GM12878 (cell line): Measurements from ENCODE around the gene TYRO3. TPM values are rescaled to one million over a fixed set of nuclear protein-coding genes. Genes with fewer than 3 reads are reported as not detected.

Experiments
- ATF7 ChIP-seq: fragments of 450-650 bp; IDR thresholded peaks from 2 replicates; pipeline ENCODE4 v1.6.1; 2016; ENCODE audit warnings: low read depth, mild to moderate bottlenecking
- BACH1 ChIP-seq: fragments of 450-650 bp; IDR thresholded peaks from 2 replicates; pipeline ENCODE4 v1.6.1; 2017; ENCODE audit warnings: mild to moderate bottlenecking, borderline replicate concordance
- EGR1 ChIP-seq, 2 experiments: IDR thresholded peaks; 1 replicate in 1 of 2; 2 replicates in 1 of 2; pipeline ENCODE4 v1.6.1; 2011 to 2012; ENCODE audit warnings: low read depth in 2 of 2, low read length in 2 of 2, borderline replicate concordance in 1 of 2, mild to moderate bottlenecking in 1 of 2, moderate library complexity in 1 of 2
- HDGF ChIP-seq: fragments of 450-650 bp; IDR thresholded peaks from 2 replicates; pipeline ENCODE4 v1.6.1; 2016; ENCODE audit warnings: antibody characterized with exemption
- IKZF2 ChIP-seq, 2 experiments: fragments of 450-650 bp; IDR thresholded peaks; 2 replicates each; pipeline ENCODE4 v1.6.1; 2017; ENCODE audit warnings: mild to moderate bottlenecking in 2 of 2, moderate library complexity in 2 of 2
- NFYA ChIP-seq: IDR thresholded peaks from 2 replicates; pipeline ENCODE4 v1.6.1; 2011; ENCODE audit warnings: low read depth, mild to moderate bottlenecking, low read length, improper control_type of control experiment, borderline replicate concordance
- NR2F1 ChIP-seq: fragments of 450-650 bp; conservative IDR thresholded peaks from 2 replicates; pipeline ENCODE4 v1.6.1; 2017; ENCODE audit warnings: mild to moderate bottlenecking
- POU2F2 ChIP-seq: IDR thresholded peaks from 3 replicates; pipeline ENCODE4 v1.6.1; 2011; ENCODE audit warnings: low read depth, mild to moderate bottlenecking, low read length, borderline replicate concordance
- RAD51 ChIP-seq: fragments of 450-650 bp; IDR thresholded peaks from 2 replicates; pipeline ENCODE4 v1.6.1; 2016; ENCODE audit warnings: moderate library complexity, mild to moderate bottlenecking, inconsistent platforms
- RCOR1 ChIP-seq: conservative IDR thresholded peaks from 2 replicates; pipeline ENCODE4 v1.6.1; 2012; ENCODE audit warnings: low read depth, low read length, improper control_type of control experiment
- SREBF2 ChIP-seq: IDR thresholded peaks from 2 replicates; pipeline ENCODE4 v1.6.1; 2012; ENCODE audit warnings: mild to moderate bottlenecking, low read length
- SUPT20H ChIP-seq: IDR thresholded peaks from 2 replicates; pipeline ENCODE4 v1.6.1; 2011; ENCODE audit warnings: low read depth, mild to moderate bottlenecking, low read length, moderate library complexity, borderline replicate concordance; ENCODE audit not compliant: control insufficient read depth
- TCF3 ChIP-seq: IDR thresholded peaks from 2 replicates; pipeline ENCODE4 v1.6.1; 2012; ENCODE audit warnings: low read depth, mild to moderate bottlenecking, low read length, borderline replicate concordance; ENCODE audit not compliant: insufficient read depth
- YY1 ChIP-seq: IDR thresholded peaks from 2 replicates; pipeline ENCODE4 v1.6.1; 2011; ENCODE audit warnings: low read depth, mild to moderate bottlenecking, low read length
- ZNF384 ChIP-seq: IDR thresholded peaks from 2 replicates; pipeline ENCODE4 v1.6.1; 2012; ENCODE audit warnings: low read depth, mild to moderate bottlenecking, low read length, improper control_type of control experiment, borderline replicate concordance
- ZNF687 ChIP-seq: fragments of 450-650 bp; IDR thresholded peaks from 2 replicates; pipeline ENCODE4 v1.6.1; 2017; ENCODE audit warnings: mild to moderate bottlenecking, moderate library complexity
- ZZZ3 ChIP-seq: IDR thresholded peaks from 2 replicates; pipeline ENCODE4 v1.6.1; 2011; ENCODE audit warnings: low read depth; ENCODE audit not compliant: control insufficient read depth, insufficient read length
- polyA plus RNA-seq, 11 experiments: library from polyadenylated mRNA; depleted of rRNA in 4 of 11; unstranded in 6 of 11; stranded (reverse) in 5 of 11; fragments of >200 nt; fragmentation: Nextera tagmentation in 4 of 11; fragmentation: Illumina TruSeq in 1 of 11; extraction: Ambion mirVana in 4 of 11; extraction: Trizol in 1 of 11; gene quantifications; 1 replicate in 1 of 11; 2 replicates in 10 of 11; pipeline versions ENCODE4 v1.2.1 to v1.2.3, GENCODE V29; 2011 to 2016; ENCODE audit warnings: inconsistent platforms in 2 of 11, missing spikeins in 2 of 11, low read depth in 1 of 11
- total RNA-seq, 4 experiments: library from RNA; depleted of rRNA in 3 of 4; stranded (reverse); fragments of >200 nt in 3 of 4; fragmentation: Illumina TruSeq in 1 of 4; extraction: Trizol in 1 of 4; gene quantifications; 2 replicates each; pipeline versions ENCODE4 v1.2.1 to v1.2.3, GENCODE V29; 2013 to 2021
- TF ChIP-seq, protein P1 (sequence below): IDR thresholded peaks from 2 replicates; pipeline ENCODE4 v1.6.1; 2012; ENCODE audit warnings: mild to moderate bottlenecking, low read depth, low read length

TYRO3 gene
- total and polyA plus RNA-seq, 10 of the 15 experiments (the other 5 are each of a cell fraction or from before 2014, with no cell fraction given) = 0.06 to 0.28 (median 0.13) TPM; not detected in 4

- no peak for TF ChIP-seq YY1
- no peak for TF ChIP-seq RCOR1
- no peak for TF ChIP-seq BACH1
- TF ChIP-seq IKZF2 (IDR thresholded peaks at IDR 0.05) = 0 out of 4 replicates have a peak, but pooled peaks have one; percentile 16 to 34
- TF ChIP-seq ZZZ3 = no peak
- TF ChIP-seq NR2F1 = no peak
- TF ChIP-seq, protein P1, sequence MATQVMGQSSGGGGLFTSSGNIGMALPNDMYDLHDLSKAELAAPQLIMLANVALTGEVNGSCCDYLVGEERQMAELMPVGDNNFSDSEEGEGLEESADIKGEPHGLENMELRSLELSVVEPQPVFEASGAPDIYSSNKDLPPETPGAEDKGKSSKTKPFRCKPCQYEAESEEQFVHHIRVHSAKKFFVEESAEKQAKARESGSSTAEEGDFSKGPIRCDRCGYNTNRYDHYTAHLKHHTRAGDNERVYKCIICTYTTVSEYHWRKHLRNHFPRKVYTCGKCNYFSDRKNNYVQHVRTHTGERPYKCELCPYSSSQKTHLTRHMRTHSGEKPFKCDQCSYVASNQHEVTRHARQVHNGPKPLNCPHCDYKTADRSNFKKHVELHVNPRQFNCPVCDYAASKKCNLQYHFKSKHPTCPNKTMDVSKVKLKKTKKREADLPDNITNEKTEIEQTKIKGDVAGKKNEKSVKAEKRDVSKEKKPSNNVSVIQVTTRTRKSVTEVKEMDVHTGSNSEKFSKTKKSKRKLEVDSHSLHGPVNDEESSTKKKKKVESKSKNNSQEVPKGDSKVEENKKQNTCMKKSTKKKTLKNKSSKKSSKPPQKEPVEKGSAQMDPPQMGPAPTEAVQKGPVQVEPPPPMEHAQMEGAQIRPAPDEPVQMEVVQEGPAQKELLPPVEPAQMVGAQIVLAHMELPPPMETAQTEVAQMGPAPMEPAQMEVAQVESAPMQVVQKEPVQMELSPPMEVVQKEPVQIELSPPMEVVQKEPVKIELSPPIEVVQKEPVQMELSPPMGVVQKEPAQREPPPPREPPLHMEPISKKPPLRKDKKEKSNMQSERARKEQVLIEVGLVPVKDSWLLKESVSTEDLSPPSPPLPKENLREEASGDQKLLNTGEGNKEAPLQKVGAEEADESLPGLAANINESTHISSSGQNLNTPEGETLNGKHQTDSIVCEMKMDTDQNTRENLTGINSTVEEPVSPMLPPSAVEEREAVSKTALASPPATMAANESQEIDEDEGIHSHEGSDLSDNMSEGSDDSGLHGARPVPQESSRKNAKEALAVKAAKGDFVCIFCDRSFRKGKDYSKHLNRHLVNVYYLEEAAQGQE = no peak
- no peak for TF ChIP-seq NFYA
- TF ChIP-seq TCF3 = peak; percentile 54; the same call in 1 of the 2 replicates
- TF ChIP-seq POU2F2 = no peak
- no peak for TF ChIP-seq HDGF
- TF ChIP-seq EGR1 (IDR thresholded peaks at IDR 0.05; ENCODE audit: borderline replicate concordance in 1 of 2, low read depth in 2 of 2, low read length in 2 of 2) = no peak
- TF ChIP-seq RAD51 = no peak
- no peak for TF ChIP-seq SUPT20H
- no peak for TF ChIP-seq SREBF2
- TF ChIP-seq ATF7 = no peak
- no peak for TF ChIP-seq ZNF687
- no peak for TF ChIP-seq ZNF384
- TF ChIP-seq, all 136 proteins: peak for 7
Observed at GRCh38 chr15:41512940-41513505, 46.0 kb upstream of the TYRO3 start (continued).
